ENCODE measurements around the gene SLC4A1. TPM values are rescaled to one million over a fixed set of nuclear protein-coding genes. Genes with fewer than 3 reads are reported as not detected.
"Not testable (repeated sequence)": the region's sequence is repeated elsewhere in the genome, so short reads cannot be mapped to it uniquely, and the experiment has no call there.

The SLC4A1 gene
- total and polyA plus RNA-seq, 7 donors: 0.26 to 7.2 (median 1.2) TPM; not detected in 3

DNA sequence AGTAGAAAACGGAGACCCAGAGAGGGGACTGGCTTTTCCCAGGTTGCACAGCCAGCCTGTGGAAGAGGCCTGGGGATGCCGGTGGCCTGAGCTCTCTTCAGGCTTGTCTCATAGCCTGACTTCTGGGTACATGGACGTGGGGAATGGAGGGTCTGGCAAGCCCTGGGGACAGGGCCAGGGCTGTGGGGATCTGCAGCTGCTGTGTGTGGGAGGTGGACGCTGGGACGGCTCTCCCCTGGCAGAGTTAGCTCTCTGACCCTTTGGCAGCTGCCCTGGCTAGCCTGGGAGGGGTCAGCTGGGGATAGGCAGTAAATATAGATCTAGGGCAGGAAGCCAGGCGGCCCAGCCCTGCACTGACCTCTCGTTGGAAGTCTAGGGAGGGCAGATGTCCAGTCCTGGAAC, 20.5 kb downstream of the SLC4A1 start:
- WGBS, 3 donors: 2 to 9% (median 7%) methylated on average over 7 of the region's 7 CpGs
- DNase-seq (peak; percentile 37 to 77), ATAC-seq (peak; percentile 72 to 94 (median 84))
- Histone ChIP-seq H3K4me3 (no peak overlapping the region), H3K4me1 (peaks cover 25% of the 10 kb centered on the region), H3K27me3 (ENCODE audit: insufficient read depth in 3 of 3, low read length in 2 of 3) (no peaks in the 10 kb centered on the region), H3K27ac (no peak overlapping the region), H3K9me3 (no peaks in the 10 kb centered on the region), H3K36me3 (ENCODE audit: insufficient read depth in 1 of 2, low read depth in 1 of 2) (no peaks in the 10 kb centered on the region)
- intact Hi-C loops (cut with DNase I): loop anchor here in 1 of 2 donors (5.0 kb wide), 1 partner anchor 35 kb away; no protein-coding TSS in a partner anchor
- TF ChIP-seq, protein P1, sequence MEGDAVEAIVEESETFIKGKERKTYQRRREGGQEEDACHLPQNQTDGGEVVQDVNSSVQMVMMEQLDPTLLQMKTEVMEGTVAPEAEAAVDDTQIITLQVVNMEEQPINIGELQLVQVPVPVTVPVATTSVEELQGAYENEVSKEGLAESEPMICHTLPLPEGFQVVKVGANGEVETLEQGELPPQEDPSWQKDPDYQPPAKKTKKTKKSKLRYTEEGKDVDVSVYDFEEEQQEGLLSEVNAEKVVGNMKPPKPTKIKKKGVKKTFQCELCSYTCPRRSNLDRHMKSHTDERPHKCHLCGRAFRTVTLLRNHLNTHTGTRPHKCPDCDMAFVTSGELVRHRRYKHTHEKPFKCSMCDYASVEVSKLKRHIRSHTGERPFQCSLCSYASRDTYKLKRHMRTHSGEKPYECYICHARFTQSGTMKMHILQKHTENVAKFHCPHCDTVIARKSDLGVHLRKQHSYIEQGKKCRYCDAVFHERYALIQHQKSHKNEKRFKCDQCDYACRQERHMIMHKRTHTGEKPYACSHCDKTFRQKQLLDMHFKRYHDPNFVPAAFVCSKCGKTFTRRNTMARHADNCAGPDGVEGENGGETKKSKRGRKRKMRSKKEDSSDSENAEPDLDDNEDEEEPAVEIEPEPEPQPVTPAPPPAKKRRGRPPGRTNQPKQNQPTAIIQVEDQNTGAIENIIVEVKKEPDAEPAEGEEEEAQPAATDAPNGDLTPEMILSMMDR (IDR thresholded peaks at IDR 0.05): no peak

DNA sequence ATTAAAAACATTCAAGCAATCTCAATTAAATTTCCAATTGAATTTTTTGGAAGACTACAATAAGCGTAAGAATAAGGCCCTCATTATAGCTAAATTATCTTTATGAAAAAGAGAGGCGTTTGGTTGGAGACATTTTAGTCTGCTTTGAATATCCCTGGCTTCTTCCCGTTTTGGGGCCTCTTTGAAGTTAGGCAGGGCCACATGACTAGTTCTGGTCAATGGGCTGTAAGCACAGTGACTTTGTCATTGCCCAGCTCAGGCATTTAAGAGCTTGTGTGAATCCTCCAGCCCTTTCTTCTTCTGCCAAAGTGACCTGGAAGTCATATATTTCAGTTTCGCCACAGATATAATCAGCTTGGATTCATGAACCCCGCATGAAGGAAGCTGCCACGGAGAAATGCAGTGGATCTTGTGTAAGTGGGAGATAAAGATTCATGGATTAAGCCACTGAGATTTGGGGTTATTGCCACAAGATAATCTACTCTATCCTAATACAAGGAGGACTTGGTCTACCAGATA, 26.8 kb downstream of the SLC4A1 start:
- TF ChIP-seq, protein P1 (IDR thresholded peaks at IDR 0.05): no peak
- no peak for ATAC-seq
- Histone ChIP-seq H3K9me3 (no peaks in the 10 kb centered on the region), H3K27ac (no peak overlapping the region), H3K4me3 (no peak overlapping the region), H3K36me3 (ENCODE audit: insufficient read depth in 1 of 2, low read depth in 1 of 2) (no peaks in the 10 kb centered on the region), H3K27me3 (ENCODE audit: insufficient read depth in 3 of 3, low read length in 2 of 3) (no peaks in the 10 kb centered on the region), H3K4me1 (peaks cover 7% of the 10 kb centered on the region)
- intact Hi-C loops (cut with DNase I): no loop called here
- DNase-seq: no peak
- 77 to 81% (median 78%) methylated on average over 6 of the region's 6 CpGs for WGBS, 3 donors

DNA sequence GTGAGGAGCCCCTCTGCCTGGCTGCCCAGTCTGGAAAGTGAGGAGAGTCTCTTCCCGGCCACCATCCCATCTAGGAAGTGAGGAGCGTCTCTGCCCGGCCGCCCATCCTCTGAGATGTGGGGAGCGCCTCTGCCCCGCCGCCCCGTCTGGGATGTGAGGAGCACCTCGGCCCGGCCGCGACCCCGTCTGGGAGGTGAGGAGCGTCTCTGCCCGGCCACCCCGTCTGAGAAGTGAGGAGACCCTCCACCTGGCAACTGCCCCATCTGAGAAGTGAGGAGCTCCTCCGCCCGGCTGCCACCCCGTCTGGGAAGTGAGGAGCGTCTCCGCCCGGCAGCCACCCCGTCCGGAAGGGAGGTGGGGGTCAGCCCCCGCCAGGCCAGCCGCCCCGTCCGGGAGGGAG, 30.0 kb downstream of the SLC4A1 start:
- H3K36me3 ChIP-seq (ENCODE audit: insufficient read depth in 1 of 2, low read depth in 1 of 2); DNase-seq; H3K4me1 ChIP-seq; H3K9me3 ChIP-seq; H3K27me3 ChIP-seq (ENCODE audit: insufficient read depth in 3 of 3, low read length in 2 of 3); intact Hi-C loops (cut with DNase I); ATAC-seq; H3K27ac ChIP-seq; H3K4me3 ChIP-seq: not testable (repeated sequence)
- WGBS, 3 donors: 88 to 95% (median 90%) methylated on average over 10 to 26 of the region's 28 CpGs

DNA sequence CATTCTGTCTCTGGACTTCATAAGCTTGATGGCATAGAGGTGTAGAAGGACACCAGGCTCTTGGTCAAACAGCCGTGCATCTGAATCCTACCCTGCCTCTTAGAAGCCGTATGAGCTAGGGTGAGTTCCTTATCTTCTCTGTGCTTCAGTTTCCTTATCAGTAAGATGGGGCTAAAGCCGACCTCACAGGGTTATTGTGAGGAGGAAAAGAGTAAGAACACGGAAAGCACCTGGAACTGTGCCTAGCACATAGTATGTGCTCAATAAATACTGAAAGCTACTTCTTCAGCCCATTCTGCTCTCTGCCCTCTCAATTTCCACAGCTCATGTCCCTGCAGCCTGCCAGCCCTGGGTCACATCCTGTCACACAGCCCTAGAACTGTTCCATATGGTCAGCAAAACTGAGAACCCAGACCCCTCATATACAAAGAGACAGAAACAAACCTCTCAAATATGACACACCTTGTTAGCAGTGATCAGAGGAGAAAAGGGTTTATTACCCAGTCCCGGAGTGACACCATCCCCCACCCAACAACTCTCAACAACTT, 31.4 kb downstream of the SLC4A1 start:
- Histone ChIP-seq H3K4me1 (no peaks in the 10 kb centered on the region), H3K9me3 (no peaks in the 10 kb centered on the region), H3K4me3 (no peak overlapping the region), H3K27ac (no peak overlapping the region), H3K36me3 (ENCODE audit: insufficient read depth in 1 of 2, low read depth in 1 of 2) (no peaks in the 10 kb centered on the region), H3K27me3 (ENCODE audit: insufficient read depth in 3 of 3, low read length in 2 of 3) (no peaks in the 10 kb centered on the region)
- WGBS, 3 donors: 77 to 83% (median 82%) methylated on average over 5 of the region's 5 CpGs
- ATAC-seq: no peak
- DNase-seq: no peak
- TF ChIP-seq, protein P1 (IDR thresholded peaks at IDR 0.05): no peak
- intact Hi-C loops (cut with DNase I): no loop called here

DNA sequence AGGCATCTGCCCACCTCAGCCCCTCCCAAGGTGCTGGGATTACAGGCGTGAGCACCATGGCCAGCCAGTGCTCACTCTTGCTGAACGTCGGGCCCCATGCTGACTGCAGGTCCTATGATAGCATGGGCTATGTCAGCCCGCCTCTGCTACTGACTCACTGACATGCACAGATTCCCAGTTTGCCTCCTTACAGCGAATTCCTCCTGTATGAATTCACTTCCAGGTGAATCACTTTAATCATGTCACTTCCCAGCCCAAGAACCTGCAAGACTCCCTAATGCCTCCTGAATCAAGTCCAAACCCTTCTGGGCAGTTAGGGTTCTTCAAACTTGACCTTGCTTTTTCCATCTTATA, 32.4 kb downstream of the SLC4A1 start:
- intact Hi-C loops (cut with DNase I): no loop called here
- Histone ChIP-seq H3K9me3 (no peaks in the 10 kb centered on the region), H3K27me3 (ENCODE audit: insufficient read depth in 3 of 3, low read length in 2 of 3) (no peaks in the 10 kb centered on the region), H3K27ac (no peak overlapping the region), H3K36me3 (ENCODE audit: insufficient read depth in 1 of 2, low read depth in 1 of 2) (no peaks in the 10 kb centered on the region), H3K4me3 (no peak overlapping the region), H3K4me1 (no peaks in the 10 kb centered on the region)
- TF ChIP-seq, protein P1 (IDR thresholded peaks at IDR 0.05): no peak
- ATAC-seq: no peak
- DNase-seq: no peak
- 84 to 95% (median 95%) methylated on average over 5 of the region's 5 CpGs for WGBS, 3 donors

All from psoas muscle (tissue), 8 donors.